NOMO-1 (cell line): ENCODE results near the gene DHRSX.
"Not testable (repeated sequence)": the region's sequence is repeated elsewhere in the genome, so short reads cannot be mapped to it uniquely, and the experiment has no call there.

ENCODE experiments used
- DNase-seq, 2 experiments: peaks; one replicate each; lab custom pipeline; 2025; ENCODE audit not compliant: unreplicated experiment in 2 of 2; lab: John Stamatoyannopoulos, UW

The DHRSX gene

DNA sequence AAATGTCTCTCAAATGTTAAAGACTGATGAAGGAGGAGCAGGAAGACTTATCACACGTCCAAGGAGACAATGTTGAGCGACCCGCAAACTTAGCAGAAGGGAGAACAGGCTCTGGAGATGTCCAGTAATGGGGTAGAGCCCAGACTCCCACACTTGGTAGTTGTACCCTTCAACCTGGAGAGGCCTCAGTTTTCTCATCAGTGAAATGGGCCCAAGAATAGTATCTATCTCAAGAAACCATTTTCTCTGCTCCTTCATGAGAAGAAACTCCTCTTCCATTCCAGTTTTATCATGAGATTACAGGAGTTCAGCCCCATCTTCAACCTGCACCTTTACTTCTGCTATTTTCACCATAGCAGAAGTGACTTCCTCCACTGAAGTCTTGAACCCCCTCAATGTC is 169.9 kb downstream of the DHRSX start:
- no peak for DNase-seq

DNA sequence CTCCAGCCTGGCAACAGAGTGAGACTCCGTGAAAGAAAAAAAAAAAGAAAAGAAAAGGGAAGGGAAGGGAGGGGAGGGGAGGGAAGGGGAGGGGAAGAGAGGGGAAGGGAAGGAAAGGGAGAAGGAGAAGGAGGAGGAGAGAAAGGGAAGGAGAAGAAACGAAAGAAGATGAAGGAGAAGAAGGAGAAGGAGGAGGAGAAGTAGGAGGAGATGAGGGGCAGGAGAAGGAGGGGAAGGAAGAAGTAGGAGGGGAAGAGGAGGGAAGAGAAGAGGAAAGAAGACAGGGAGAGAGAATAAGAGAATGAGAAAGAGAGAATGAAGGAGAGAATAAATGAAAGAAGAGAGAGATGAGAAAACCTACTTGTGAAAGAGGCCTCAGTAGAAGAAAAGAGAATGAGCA is 170.3 kb downstream of the DHRSX start:
- DNase-seq: no peak

DNA sequence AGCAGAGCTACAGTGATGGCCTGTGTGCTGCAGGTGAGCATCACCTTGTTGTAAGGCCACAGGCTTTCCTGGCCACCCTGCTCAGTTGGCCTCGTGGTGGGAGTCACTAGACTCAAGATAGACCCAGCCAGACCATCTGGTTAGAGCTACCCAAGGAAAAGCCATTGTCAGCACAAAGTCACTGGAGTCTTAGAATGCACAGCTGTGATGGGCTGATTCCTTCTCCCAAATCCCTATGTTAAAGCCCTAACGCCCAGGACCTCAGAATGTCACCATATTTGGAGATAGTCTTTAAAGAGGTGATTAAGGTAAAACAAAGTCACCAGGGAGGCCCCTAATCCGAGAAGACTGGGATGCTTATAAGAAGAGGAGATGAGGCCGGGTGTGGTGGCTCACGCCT is 173.4 kb downstream of the DHRSX start:
- DNase-seq: no peak

DNA sequence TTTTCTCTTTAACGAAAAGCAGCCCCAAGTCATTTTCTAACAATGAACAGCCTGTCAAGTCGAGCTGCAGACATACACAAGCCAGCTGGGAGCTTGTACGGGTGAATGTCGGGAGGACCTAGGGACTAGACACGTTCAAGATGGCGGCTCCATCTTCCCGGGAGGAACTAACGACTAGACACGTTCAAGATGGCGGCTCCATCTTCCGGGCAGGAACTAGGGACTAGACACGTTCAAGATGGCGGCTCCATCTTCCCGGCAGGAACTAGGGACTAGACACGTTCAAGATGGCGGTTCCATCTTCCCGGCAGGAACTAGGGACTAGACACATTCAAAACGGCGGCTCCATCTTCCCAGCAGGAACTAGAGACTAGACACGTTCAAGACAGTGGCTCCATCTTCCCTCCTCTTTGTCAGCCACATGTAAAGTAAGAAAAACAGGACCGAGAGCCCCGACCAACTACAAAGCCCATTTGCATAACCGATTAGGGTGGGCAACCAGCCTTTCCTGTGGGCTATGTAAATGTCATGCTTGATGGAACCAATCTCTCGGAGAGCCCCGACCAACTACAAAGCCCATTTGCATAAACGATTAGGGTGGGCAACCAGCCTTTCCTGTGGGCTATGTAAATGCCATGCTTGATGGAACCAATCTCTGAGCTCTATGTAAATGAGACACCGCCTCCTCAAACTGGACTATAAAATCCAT is 175.5 kb downstream of the DHRSX start:
- no peak for DNase-seq

DNA sequence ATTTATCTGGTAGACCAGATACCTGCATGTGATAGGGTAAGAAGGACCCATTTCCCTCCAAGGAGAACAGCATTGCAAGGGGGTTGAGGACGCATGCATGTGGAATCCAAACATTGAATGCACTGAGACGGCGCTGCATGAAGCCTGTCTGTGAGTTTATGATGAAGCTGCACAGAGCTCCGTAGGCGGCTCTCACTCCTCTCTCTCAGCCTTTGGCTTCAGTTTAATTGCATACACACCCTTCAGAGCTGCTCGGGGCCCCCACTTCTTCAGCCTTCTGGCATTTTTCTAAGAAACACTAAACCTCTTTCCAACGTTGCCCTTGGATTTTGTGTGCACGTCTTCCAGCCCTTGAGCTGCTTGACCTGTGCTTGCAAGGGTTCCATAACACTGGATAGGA is 176.6 kb downstream of the DHRSX start:
- no peak for DNase-seq

DNA sequence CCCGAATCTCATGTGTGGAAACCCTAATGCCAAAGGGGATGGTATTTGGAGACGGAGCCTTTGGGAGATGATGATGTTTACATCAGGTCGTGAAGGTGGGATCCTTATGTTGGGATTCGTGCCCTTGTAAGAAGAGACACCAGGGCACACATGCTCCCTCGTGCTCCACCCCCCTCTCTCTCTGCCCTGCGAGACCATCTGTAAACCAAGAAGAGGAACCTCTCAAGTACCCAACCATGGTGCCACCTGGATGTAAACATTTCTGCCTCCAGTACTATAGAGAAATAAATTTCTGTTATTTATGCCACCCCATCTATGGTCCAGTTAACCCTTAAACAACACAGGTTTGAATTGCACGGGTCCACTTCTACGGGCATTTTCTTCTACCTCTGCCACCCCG is 179.4 kb downstream of the DHRSX start:
- no peak for DNase-seq

DNA sequence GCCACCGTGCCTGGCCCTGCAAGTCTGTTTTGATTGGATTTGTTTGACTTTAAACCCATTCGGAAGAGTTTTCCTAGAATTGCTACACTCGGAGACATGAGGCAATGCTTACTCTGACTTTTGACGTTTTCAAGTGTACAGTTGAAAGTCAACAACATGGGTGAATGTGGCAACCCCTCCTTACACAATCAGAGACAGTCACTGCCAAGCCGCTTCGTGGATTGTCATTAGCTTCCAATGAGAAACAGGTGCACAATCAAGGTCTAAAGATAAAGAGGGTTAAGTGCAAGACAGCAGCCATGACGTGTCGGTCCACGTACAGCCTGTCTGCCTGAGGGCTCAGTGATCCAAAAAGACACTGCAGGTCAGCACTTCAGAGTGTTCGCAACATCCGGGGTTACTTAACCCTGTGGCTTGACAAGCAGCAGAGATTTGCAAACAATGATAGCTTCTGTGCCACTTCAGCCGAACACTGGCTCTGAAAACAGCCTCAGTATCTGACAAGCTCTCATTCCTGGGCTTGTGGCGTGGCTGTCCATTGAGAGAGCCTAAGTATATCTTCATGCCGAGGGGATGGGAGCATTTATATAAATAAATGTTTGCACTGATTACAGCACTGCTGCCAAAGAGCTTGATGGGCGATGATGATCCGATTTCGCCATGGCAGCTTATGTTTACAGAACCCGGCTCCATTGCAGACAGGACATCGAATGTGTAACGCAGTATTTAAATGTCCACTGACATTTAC is 180.0 kb downstream of the DHRSX start:
- no peak for DNase-seq

DNA sequence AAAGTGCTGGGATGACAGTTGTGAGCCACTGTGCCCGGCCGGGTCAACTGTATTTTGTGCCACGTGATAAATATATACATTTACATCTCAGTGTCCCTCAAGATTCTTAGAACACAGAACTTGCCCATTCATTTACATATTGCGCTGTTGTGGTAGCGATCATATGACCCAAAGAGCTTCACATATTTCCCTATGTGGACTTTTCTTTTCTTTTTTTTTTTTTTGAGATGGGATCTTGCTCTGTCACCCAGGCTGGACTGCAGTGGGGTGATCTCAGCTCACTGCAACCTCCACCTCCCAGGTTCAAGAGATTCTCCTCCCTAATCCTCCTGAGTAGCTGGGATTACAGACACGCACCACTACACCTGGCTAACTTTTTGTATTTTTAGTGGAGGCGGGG is 180.7 kb downstream of the DHRSX start:
- no peak for DNase-seq

DNA sequence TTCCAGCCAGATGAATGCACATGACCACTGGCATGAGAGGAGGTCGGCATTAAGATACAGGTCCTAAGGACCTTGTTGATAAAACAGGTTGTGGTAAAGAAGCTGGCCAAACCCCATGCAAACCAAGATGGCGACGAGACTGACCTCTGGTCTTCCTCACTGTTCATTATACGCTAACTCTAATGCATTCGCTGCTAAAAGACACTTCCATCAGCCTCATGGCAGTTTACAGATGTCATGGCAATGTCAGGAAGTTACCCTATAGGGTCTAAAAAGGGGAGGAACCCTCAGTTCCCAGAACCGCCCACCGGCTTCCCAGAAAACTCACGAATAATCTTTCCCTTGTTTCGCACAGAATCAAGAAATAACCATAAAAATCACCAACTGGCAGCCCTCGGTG is 182.4 kb downstream of the DHRSX start:
- DNase-seq: no peak

DNA sequence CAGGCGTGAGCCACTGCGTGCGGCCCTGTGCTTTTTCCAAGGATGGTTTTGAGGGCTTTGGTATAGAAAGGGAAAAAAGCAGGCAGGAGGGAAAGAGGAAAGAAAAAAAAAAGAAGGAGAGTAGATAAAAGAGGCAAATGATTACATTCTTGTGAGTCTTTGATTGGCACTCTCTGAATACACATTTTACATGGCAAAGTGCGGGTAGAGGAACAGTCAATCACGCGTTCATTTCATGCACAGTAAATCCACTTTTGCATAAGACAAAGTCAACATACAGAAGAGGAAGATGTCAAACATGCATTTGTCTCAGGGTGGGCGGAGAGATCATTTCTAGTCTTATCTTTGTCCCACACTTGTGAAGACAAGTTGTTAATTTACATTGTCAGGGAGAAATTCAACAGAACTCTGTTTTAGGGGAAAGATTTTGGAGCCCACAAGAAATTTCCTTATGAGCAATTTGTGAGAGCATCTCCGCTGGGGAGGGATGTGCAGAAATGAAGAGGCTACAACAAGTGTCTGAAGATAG is 183.2 kb downstream of the DHRSX start:
- no peak for DNase-seq

DNA sequence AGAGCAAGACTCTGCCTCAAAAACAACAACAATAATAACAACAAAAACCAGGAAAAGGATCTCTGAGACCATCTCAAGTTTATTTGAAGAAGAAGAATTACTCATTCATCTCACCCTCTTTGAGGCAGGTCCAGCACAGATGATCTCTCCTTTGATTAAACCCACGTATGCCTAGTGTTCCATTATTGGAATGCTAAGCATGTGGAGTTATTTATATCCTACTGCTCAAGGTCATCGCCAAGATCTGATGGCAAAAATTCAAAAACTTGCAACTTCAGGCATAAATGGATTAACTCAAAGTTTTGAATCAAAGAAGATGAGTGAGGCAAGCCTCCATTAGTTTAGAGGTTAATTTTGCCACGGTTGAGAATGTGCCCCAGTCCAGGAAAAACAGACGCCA is 184.2 kb downstream of the DHRSX start:
- DNase-seq: no peak

DNA sequence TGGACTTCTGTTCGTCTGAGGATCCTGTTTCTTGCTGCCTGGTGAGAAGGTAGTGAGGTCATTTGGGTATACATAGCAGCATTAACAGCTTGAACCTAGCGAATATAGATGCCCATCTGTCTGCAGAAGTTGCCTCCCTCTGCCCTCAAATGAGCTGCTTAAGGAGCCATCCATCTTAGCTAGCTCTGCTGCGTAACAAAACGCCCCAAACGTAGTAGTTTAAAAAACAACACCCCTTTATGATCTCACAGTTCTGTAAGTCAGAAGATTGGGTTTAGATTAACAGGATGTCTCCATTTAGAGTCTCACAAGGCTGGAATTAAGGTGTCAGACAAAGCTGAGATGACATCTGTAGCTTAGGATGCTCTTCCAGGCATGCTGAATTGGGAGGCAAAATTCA is 185.3 kb downstream of the DHRSX start:
- no peak for DNase-seq

DNA sequence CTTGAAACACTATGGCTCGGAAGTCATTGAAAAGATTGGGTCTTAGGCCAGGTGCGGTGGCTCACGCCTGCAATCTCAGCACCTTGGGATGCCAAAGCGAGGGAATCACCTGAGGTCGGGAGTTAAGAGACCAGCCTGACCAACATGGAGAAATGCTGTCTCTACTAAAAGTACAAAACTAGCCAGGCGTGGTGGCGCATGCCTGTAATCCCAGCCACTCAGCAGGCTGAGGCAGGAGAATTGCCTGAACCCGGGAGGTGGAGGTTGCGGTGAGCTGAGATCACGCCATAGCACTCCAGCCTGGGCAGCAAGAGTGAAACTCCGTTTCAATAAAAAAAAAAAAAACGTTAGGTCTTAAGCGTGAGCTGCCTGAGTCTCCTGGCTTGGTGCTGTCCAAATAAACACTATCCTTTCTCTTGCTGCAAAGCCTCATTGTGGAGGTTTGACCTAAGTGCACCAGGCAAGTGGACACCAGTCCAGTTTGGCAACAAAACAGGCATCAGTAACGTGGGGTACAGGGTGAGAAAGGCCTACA is 185.9 kb downstream of the DHRSX start:
- DNase-seq: no peak

DNA sequence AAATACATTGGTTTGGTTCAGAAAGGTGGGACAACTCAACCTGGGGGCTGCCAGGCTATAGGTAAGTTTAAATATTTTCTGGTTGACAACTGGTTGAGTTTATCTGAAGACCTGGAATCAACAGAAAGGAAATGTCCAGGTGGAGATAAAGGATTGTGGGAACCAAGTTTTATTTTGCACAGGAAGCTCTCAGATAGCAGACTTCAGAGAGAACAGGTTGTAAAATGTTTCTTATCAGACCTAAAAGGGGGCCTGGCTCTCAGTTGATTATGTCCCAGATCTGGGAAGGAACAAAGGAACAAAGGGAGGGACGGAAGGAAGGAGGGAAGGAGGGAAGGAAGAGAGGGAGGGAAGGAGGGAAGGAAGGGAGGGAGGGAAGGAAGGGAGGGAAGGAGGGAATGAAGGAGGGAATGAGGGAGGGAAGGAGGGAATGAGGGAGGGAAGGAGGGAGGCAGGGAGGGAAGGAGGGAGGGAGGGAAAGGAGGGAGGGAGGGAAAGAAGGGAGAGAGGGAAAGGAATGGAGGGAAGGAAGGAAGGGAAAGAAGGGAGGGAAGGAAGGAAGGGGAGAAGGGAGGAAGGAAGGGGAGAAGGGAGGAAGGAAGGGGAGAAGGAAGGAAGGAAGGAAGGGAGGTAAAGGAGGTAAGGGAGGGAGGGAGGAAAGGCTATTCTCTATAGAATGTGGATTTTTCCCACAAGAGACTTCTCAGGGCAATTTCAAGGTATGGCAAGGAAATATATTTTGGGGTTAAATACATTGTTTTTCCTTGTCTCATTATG is 186.7 kb downstream of the DHRSX start:
- DNase-seq: no peak

DNA sequence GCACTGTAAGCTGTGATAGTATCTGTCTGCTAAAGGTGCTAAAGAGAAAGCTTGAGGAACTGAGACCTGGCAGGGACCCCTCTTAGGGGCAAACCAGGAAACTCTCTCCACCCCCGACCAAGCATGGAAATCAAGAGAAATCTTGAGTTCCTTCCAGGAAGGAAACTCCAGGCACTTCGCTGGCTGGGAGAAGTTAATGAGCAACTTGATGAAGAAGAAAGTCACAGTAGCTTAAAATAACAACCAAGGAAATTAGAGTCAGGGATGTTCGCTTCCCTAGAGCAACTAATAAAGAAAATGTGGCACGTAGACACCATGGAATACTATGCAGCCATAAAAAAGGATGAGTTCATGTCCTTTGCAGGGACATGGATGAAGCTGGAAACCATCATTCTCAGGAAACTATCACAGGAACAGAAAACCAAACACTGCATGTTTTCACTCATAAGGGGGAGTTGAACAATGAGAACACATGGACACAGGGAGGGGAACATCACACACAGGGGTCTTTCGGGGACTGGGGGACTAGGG is 188.7 kb downstream of the DHRSX start:
- DNase-seq: not testable (repeated sequence)

DNA sequence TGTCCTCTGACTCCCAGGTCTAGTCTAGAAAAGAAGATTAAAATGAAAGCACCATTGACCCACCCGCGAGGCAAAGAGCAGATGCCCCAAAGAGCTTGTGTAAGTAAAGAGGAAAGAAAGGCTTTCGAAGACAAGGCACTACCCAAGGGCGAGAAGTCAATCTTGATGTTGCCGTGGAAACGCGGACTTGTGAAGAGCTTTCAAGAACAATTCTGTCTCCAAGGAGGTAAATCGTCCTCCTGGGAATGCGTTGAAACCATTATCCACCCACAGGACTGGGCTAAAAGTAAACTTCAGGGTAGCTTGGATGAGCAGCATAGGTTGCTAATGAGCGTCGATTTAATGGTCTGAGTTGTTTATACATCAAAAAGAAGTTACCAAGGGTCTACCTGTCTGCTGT is 189.3 kb downstream of the DHRSX start:
- no peak for DNase-seq

DNA sequence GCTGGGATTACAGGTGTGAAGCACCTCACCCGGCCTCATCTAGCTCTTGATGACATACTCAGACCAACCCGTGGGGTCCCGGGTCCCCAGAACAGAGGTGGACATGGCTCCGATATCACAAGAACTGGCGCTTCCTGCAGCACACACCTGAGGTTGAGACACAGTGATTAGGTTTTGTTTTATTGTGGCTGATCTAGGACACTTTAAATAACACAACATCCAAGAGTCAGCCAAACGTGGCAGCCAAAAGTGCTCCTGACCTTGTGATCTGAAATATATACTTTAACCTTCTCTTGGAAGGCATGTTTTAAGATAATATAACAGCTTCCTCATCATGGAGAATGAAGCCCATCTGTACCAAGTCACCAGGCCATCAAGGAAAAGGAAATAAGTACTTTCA is 198.9 kb downstream of the DHRSX start:
- no peak for DNase-seq

DNA sequence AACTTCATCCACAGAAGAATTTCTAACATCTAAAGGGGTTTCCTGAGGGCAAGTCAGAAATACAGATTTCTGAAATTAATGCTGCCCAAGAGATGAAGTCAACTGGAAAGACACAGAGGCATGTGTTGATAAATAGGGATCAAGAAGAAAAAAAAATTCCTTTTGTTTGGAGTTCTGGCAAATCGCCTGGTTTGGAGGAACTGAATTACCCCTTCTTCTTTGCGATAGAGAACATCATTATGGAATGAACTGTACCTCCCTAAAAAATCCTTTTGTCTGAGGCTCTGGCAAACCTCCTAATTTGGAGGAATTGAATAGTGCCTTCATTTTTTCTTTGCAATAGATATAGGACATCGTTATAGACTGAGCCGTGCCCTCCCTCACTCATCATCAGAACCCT is 200.9 kb downstream of the DHRSX start:
- DNase-seq: no peak

DNA sequence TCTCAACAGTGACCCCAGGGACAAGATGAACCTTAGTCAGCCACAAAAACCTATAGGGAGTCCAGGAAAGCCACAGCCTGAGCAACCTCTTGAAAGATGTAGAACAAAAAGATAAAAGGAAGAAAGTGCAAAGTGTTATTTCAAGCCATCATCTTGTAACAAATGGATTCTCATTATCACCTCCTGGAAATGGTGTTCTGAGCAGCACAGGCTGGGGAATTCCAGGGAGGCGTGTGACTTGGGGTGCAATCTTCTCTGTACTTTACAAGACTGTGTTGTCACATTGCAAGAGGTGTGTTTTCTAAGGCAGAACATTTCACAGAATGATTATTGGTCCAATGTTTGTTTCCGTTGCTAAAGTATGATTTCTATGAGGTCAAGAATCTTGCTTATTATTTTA is 214.0 kb downstream of the DHRSX start:
- DNase-seq: no peak

DNA sequence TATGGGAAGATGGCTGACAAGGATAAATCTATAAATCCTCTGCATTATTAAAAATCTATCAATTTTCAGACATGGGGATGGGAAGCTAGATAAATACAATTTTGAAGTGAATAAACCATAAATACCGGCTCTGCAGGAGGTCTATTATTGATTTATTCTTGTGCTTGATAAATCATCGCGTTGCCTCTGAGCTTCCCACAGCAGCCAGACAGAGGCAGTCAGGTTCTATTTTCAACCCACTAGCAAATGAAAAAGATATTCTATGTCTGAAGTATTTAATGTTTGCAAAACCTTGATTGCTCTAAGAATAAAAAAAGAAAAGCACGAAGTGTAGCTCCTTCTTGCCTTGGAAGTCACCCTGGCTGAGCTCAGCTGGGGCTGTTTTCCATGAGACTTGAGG is 216.2 kb downstream of the DHRSX start:
- DNase-seq: no peak

DNA sequence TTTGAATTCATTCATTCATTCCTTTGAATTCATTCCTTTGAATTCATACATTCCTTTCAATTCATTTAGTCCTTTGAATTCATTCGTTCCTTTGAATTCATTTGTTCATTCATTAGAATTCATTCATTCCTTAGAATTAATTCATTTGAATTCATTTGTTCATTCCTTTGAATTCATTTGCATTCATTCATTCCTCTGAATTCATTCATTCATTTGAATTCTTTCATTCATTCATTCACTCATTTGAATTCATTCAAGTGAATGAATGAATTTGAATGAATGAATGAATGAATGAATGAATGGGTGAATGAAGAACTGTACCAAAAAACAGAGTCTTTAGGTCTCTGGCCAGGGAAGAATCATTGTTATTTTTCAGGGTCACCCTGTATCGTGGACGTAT is 216.6 kb downstream of the DHRSX start:
- DNase-seq: no peak
